Chondrocyte (in vitro differentiated cells): ENCODE measurements around the gene KRT26. TPM values are rescaled to one million over a fixed set of nuclear protein-coding genes. Genes with fewer than 3 reads are reported as not detected.

Experiments
- DNase-seq: peaks from one replicate; pipeline ENCODE4 v3.0.0; 2021; ENCODE audit warnings: mixed read lengths, low spot score
- H3K27ac Mint-ChIP-seq: one replicate; pipeline ENCODE4 v1.8.0; 2021; ENCODE audit warnings: mild to moderate bottlenecking, moderate library complexity, mixed read lengths; ENCODE audit not compliant: unreplicated experiment
- H3K27me3 Mint-ChIP-seq: 2 replicates; pipeline ENCODE4 v1.8.0; 2021; ENCODE audit warnings: low read depth, mixed read lengths
- H3K36me3 Mint-ChIP-seq: 2 replicates; pipeline ENCODE4 v1.8.0; 2021; ENCODE audit warnings: low read depth, mixed read lengths
- H3K4me1 Mint-ChIP-seq: 2 replicates; pipeline ENCODE4 v1.8.0; 2021; ENCODE audit warnings: low read depth, mild to moderate bottlenecking, mixed read lengths
- H3K4me3 Mint-ChIP-seq: one replicate; pipeline ENCODE4 v1.8.0; 2021; ENCODE audit warnings: mild to moderate bottlenecking, moderate library complexity, mixed read lengths; ENCODE audit not compliant: unreplicated experiment
- H3K9me3 Mint-ChIP-seq: 2 replicates; pipeline ENCODE4 v1.8.0; 2021; ENCODE audit warnings: low read depth, mixed read lengths
- CTCF ChIP-seq: fragments of 200-600 bp; sonication (generic); IDR thresholded peaks from 2 replicates; pipeline ENCODE4 v1.5.0; 2021; ENCODE audit warnings: antibody characterized with exemption, mild to moderate bottlenecking, moderate library complexity
- long read RNA-seq: library from polyadenylated mRNA; stranded (forward); transcript quantifications from one replicate; pipeline ENCODE4 v2.0.0, GENCODE V29; 2021
- total RNA-seq: library from RNA; stranded (reverse); gene quantifications from 3 replicates; pipeline ENCODE4 v1.2.1, GENCODE V29; 2021

Gene KRT26, protein sequence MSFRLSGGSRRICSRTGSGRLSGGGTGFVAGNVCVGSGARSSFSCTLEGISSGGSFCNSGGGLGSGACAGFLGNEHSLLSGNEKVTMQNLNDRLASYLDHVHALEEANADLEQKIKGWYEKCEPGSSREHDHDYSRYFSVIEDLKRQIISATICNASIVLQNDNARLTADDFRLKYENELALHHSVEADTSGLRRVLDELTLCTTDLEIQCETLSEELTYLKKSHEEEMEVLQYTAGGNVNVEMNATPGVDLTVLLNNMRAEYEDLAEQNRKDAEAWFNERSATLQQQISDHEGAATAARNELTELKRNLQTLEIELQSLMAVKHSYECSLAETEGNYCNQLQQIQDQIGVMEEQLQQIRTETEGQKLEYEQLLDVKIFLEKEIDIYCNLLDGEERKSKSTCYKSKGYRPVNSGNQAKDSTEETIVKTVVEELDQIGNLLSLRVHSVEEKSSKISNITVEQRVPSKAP
- not detected in 3 replicates for total RNA-seq
- long read RNA-seq, result 0 reads

- Mint-ChIP-seq H3K4me1 (no peaks in the 10 kb centered on the region), H3K36me3 (no peaks in the 10 kb centered on the region), H3K4me3 (no peak within 1 kb of the TSS), H3K9me3 (no peaks in the 10 kb centered on the region), H3K27me3 (peaks cover 54% of the 10 kb centered on the region), H3K27ac (no peak within 1 kb of the TSS)
- no peak for DNase-seq
- no peak for TF ChIP-seq CTCF
These were observed at the start of gene KRT26 for GRCh38 chr17:40772101-40772500. Gene KRT26, minus strand, starts transcription at chr17:40772201. Its CDS starts 88 bp downstream, at chr17:40772113.

GRCh38 chr17:40821536-40821935 lies 49.5 kb upstream of the KRT26 start:
- no peak for DNase-seq
- no peak overlapping the region for H3K4me3 Mint-ChIP-seq
- H3K36me3 Mint-ChIP-seq, result peaks cover 8% of the 10 kb centered on the region
- H3K4me1 Mint-ChIP-seq, result peaks cover 31% of the 10 kb centered on the region
- no peaks in the 10 kb centered on the region for H3K27me3 Mint-ChIP-seq
- no peak overlapping the region for H3K27ac Mint-ChIP-seq
- H3K9me3 Mint-ChIP-seq, result no peaks in the 10 kb centered on the region
- TF ChIP-seq CTCF, result no peak

- Mint-ChIP-seq H3K36me3 (peaks cover 8% of the 10 kb centered on the region), H3K4me3 (no peak overlapping the region), H3K4me1 (peaks cover 31% of the 10 kb centered on the region), H3K27ac (no peak overlapping the region), H3K9me3 (no peaks in the 10 kb centered on the region), H3K27me3 (no peaks in the 10 kb centered on the region)
- no peak for DNase-seq
- TF ChIP-seq CTCF, result no peak
These were observed 48.3 kb upstream of the KRT26 start for GRCh38 chr17:40820228-40820838.

- Mint-ChIP-seq H3K36me3 (peaks cover 8% of the 10 kb centered on the region), H3K27ac (no peak overlapping the region), H3K4me1 (peaks cover 31% of the 10 kb centered on the region), H3K4me3 (peak overlapping the region; percentile 75), H3K27me3 (no peaks in the 10 kb centered on the region), H3K9me3 (no peaks in the 10 kb centered on the region)
- TF ChIP-seq CTCF, result no peak
- DNase-seq, result no peak
These were observed 47.6 kb upstream of the KRT26 start for GRCh38 chr17:40819528-40820125.
